ENCODE measurements around the gene CCT6A. TPM values are rescaled to one million over a fixed set of nuclear protein-coding genes. Genes with fewer than 3 reads are reported as not detected.
"Not testable (repeated sequence)": the region's sequence is repeated elsewhere in the genome, so short reads cannot be mapped to it uniquely, and the experiment has no call there.

Gene CCT6A
- total RNA-seq, 1 donor from 2014 or later, result 150 TPM

DNA sequence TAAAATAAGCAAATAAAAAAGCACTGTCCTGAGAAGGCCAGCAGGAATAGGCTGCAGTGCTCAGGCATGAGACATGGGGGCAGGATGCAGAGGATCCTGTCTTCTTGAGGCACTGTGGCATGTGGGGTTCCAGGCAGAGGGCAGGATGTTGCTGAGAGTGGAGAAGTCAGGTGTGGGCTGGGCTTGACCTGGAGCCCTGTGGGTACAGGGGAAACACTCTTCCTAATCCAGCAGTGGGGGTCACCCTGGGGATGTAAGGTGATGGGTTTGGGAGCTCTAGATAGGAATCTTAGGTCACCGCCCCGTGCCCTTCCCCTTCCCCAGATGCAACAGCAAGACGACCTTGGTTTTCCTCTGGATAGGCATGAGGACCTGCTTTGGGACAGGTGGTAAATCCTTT, 26.1 kb downstream of the CCT6A start:
- no peak for DNase-seq (ENCODE audit: low spot score, unreplicated experiment)
- TF ChIP-seq, protein P1, sequence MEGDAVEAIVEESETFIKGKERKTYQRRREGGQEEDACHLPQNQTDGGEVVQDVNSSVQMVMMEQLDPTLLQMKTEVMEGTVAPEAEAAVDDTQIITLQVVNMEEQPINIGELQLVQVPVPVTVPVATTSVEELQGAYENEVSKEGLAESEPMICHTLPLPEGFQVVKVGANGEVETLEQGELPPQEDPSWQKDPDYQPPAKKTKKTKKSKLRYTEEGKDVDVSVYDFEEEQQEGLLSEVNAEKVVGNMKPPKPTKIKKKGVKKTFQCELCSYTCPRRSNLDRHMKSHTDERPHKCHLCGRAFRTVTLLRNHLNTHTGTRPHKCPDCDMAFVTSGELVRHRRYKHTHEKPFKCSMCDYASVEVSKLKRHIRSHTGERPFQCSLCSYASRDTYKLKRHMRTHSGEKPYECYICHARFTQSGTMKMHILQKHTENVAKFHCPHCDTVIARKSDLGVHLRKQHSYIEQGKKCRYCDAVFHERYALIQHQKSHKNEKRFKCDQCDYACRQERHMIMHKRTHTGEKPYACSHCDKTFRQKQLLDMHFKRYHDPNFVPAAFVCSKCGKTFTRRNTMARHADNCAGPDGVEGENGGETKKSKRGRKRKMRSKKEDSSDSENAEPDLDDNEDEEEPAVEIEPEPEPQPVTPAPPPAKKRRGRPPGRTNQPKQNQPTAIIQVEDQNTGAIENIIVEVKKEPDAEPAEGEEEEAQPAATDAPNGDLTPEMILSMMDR (IDR thresholded peaks at IDR 0.05; ENCODE audit: unreplicated experiment), result no peak
- Mint-ChIP-seq H3K36me3 (ENCODE audit: insufficient read depth) (peaks cover 10% of the 10 kb centered on the region), H3K27me3 (no peaks in the 10 kb centered on the region), H3K4me3 (ENCODE audit: low read depth) (no peak overlapping the region), H3K4me1 (ENCODE audit: low read depth) (peaks cover 1% of the 10 kb centered on the region), H3K9me3 (ENCODE audit: low read depth) (no peaks in the 10 kb centered on the region), H3K27ac (no peak overlapping the region)

DNA sequence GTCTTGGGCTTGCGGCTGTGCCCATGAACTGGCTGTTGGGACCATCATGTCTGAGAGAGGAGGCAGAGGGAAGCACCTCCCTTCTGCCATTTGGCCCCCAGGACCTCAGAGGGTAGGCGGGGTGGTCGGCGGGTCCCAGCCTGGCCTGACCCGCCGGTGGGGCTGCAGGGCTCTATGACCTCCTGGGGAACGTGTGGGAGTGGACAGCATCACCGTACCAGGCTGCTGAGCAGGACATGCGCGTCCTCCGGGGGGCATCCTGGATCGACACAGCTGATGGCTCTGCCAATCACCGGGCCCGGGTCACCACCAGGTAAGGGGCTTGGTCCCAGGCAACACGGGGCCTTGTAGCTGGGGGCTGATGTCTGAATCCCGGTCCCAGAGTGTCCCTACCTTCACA, 26.6 kb downstream of the CCT6A start:
- no peaks in the 10 kb centered on the region for H3K27me3 Mint-ChIP-seq
- TF ChIP-seq, protein P1 (IDR thresholded peaks at IDR 0.05; ENCODE audit: unreplicated experiment), result no peak

DNA sequence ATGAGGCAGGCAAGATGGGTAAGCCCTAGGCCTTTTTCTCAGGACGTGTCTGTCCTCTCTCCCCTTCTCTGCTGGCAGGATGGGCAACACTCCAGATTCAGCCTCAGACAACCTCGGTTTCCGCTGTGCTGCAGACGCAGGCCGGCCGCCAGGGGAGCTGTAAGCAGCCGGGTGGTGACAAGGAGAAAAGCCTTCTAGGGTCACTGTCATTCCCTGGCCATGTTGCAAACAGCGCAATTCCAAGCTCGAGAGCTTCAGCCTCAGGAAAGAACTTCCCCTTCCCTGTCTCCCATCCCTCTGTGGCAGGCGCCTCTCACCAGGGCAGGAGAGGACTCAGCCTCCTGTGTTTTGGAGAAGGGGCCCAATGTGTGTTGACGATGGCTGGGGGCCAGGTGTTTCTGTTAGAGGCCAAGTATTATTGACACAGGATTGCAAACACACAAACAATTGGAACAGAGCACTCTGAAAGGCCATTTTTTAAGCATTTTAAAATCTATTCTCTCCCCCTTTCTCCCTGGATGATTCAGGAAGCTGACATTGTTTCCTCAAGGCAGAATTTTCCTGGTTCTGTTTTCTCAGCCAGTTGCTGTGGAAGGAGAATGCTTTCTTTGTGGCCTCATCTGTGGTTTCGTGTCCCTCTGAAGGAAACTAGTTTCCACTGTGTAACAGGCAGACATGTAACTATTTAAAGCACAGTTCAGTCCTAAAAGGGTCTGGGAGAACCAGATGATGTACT, 28.1 kb downstream of the CCT6A start:
- no peak for DNase-seq (ENCODE audit: low spot score, unreplicated experiment)
- Mint-ChIP-seq H3K27ac (no peak overlapping the region), H3K27me3 (no peaks in the 10 kb centered on the region), H3K36me3 (ENCODE audit: insufficient read depth) (peaks cover 6% of the 10 kb centered on the region), H3K4me3 (ENCODE audit: low read depth) (no peak overlapping the region), H3K4me1 (ENCODE audit: low read depth) (no peaks in the 10 kb centered on the region), H3K9me3 (ENCODE audit: low read depth) (no peaks in the 10 kb centered on the region)
- TF ChIP-seq, protein P1 (IDR thresholded peaks at IDR 0.05; ENCODE audit: unreplicated experiment), result peak; percentile 20

More for the DNA sequence above, 26.6 kb downstream of the CCT6A start:
- no peak for DNase-seq (ENCODE audit: low spot score, unreplicated experiment)
- H3K36me3 Mint-ChIP-seq (ENCODE audit: insufficient read depth), result peaks cover 8% of the 10 kb centered on the region
- no peak overlapping the region for H3K27ac Mint-ChIP-seq
- no peaks in the 10 kb centered on the region for H3K9me3 Mint-ChIP-seq (ENCODE audit: low read depth)
- no peak overlapping the region for H3K4me3 Mint-ChIP-seq (ENCODE audit: low read depth)
- peaks cover 1% of the 10 kb centered on the region for H3K4me1 Mint-ChIP-seq (ENCODE audit: low read depth)

DNA sequence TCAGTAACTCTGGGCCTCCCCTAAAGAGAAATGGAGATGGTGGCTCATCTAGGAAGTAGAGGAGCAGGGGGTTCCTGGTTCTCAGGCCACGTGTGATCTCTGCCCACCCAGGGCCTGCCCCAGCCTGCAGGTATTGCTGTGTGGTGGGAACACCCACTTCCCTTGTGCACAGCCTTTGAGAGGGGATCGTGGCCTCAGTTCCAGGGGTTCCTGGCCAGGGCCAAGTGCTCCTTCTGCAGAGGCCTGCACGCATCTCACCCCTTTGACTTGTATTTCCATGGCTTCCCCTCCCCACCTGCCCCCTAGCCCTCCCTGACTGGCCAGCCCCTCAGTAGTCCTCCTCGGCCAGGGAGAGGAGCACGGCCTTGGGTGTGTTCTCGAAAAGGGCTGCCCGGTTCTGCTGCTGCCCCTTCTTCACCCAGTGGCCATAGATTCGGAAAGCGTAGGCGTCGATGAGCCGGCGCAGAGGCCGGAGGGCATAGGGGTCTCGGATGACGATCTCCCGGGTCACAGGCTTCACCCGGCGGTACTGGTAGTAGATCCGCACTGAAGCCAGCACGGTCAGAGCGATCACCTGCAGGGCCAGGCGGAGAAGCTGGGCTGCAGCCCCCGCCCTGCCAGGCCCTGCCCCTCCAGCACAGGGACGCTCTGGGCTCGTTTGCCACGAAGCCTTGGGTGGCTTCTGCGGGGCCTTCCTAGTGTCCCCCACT, 29.3 kb downstream of the CCT6A start:
- H3K36me3 Mint-ChIP-seq (ENCODE audit: insufficient read depth), result not testable (repeated sequence)

DNA sequence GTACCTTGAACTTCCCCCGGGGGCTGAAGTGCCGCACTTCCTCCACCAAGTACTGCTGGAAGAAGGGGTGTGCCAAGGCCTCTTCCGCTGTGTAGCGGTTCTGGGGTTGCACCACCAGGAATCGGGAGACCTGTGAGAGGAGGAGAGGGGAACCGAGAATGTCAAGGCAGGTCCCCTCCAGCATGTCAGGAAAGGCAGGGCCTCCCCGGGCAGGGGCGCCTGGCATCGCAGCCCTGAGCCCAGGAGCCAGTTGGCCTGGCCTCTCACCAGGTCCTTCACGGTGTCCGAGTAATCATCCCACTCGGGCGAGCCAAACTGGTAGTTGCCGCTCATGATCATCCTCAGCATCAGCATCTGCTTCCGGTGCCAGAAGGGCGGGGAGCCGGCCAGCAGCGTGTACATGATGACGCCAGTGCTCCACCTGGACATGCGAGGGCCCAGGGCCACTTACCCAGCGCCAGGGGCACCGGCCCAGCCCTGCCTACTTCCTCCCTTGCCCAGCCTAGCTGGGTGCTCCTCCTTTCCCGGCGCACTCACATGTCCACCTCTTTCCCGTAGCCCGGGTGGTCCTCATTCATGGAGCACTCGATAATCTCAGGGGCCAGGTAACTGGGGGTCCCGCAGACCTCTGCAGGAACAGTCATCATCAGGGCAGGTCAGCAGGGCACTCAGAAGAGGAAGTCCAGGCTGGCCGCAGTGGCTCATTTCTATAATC, 30.2 kb downstream of the CCT6A start:
- peaks cover 6% of the 10 kb centered on the region for H3K36me3 Mint-ChIP-seq (ENCODE audit: insufficient read depth)
- DNase-seq (ENCODE audit: low spot score, unreplicated experiment), result no peak
- H3K27me3 Mint-ChIP-seq, result no peaks in the 10 kb centered on the region
- H3K4me3 Mint-ChIP-seq (ENCODE audit: low read depth), result no peak overlapping the region
- H3K27ac Mint-ChIP-seq, result no peak overlapping the region
- H3K9me3 Mint-ChIP-seq (ENCODE audit: low read depth), result no peaks in the 10 kb centered on the region
- TF ChIP-seq, protein P1 (IDR thresholded peaks at IDR 0.05; ENCODE audit: unreplicated experiment), result no peak
- H3K4me1 Mint-ChIP-seq (ENCODE audit: low read depth), result no peaks in the 10 kb centered on the region

More for the DNA sequence above, 29.3 kb downstream of the CCT6A start:
- not testable (repeated sequence) for H3K27ac Mint-ChIP-seq; DNase-seq (ENCODE audit: low spot score, unreplicated experiment); H3K27me3 Mint-ChIP-seq; H3K4me1 Mint-ChIP-seq (ENCODE audit: low read depth); H3K4me3 Mint-ChIP-seq (ENCODE audit: low read depth); H3K9me3 Mint-ChIP-seq (ENCODE audit: low read depth)
